Muscle of leg (tissue), 11 donors: Measurements from ENCODE around the gene MREG. TPM values are rescaled to one million over a fixed set of nuclear protein-coding genes. Genes with fewer than 3 reads are reported as not detected.
"Not testable (repeated sequence)": the region's sequence is repeated elsewhere in the genome, so short reads cannot be mapped to it uniquely, and the experiment has no call there.

Experiments
- DNase-seq: peaks from one replicate; pipeline ENCODE4 v3.0.0; 2013
- H3K27ac ChIP-seq: one replicate; pipeline ENCODE4 v1.5.1; 2013; ENCODE audit warnings: mild to moderate bottlenecking, low read length, control low read depth
- H3K27me3 ChIP-seq: one replicate; pipeline ENCODE4 v1.6.1; 2013; ENCODE audit warnings: low read length; ENCODE audit not compliant: control insufficient read depth, insufficient read depth
- H3K36me3 ChIP-seq: one replicate; pipeline ENCODE4 v1.6.1; 2013; ENCODE audit warnings: low read length; ENCODE audit not compliant: control insufficient read depth, insufficient read depth
- H3K4me1 ChIP-seq: one replicate; pipeline ENCODE4 v1.6.1; 2013; ENCODE audit warnings: low read length; ENCODE audit not compliant: control insufficient read depth, insufficient read depth
- H3K4me3 ChIP-seq: one replicate; pipeline ENCODE4 v1.5.1; 2013; ENCODE audit warnings: low read length, control low read depth
- H3K9me3 ChIP-seq: replicated peaks from 2 replicates; pipeline ENCODE4 v1.6.1; 2013; ENCODE audit warnings: low read depth, low read length; ENCODE audit not compliant: control insufficient read depth
- WGBS: methylation state at CpG from one replicate; pipeline ENCODE4 v1.1.5; 2013; ENCODE audit warnings: missing lambda C conversion rate; ENCODE audit not compliant: insufficient coverage; 5-methylcytosine and 5-hydroxymethylcytosine counted together
- polyA plus RNA-seq, 8 donors: library from polyadenylated mRNA; unstranded; fragments of 120-200 nt; gene quantifications; one replicate each; pipeline versions ENCODE4 v1.2.1 to v1.2.3, GENCODE V29; 2013; ENCODE audit warnings: inconsistent platforms in 1 of 8, low replicate concordance in 1 of 8; ENCODE audit not compliant: insufficient read length in 8 of 8, insufficient read depth in 1 of 8
- total RNA-seq: library from RNA; stranded (reverse); fragments of 120-200 nt; gene quantifications from one replicate; pipeline ENCODE4 v1.2.4, GENCODE V29; 2013

The MREG gene
- total and polyA plus RNA-seq, 9 donors, result 1.3 to 4.4 (median 2.1) TPM

DNA sequence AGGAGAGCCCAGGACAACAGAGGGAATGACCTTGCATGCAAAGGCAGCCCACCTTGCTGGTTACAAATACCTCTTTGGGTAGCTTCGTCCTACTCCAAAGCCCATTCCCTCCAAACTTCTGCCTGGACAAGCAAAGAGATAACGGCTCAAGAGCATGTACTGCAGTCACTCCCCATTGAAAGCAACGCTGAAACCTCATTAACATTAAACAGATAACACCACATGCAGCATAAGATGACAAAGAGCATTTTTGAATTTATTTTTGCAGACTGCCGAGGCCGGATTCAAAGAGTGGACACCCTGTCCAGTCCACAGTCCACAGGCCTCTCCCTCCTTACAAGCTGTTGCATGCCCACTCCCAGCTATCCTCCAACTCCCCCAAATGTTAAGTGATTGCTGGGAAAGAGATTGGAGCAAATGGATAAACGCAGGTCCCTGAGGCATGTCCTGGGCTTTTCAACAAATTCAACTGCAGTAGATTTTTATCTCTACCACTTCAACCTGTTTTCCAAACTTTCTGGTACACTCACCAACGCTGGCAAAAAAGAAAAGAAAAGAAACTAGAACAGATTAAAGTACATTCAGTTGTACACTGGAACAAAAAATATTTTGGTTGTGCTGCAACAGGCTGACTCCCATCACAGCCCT lies 40.1 kb downstream of the MREG start:
- H3K9me3 ChIP-seq, result no peaks in the 10 kb centered on the region
- WGBS, result 90% methylated on average over 3 of the region's 7 CpGs

GRCh38 chr2:215971671-215972070 lies 41.7 kb downstream of the MREG start:
- H3K4me3 ChIP-seq, result no peak overlapping the region
- no peaks in the 10 kb centered on the region for H3K36me3 ChIP-seq
- H3K27ac ChIP-seq, result no peak overlapping the region
- H3K4me1 ChIP-seq, result no peaks in the 10 kb centered on the region
- H3K9me3 ChIP-seq, result no peaks in the 10 kb centered on the region
- 86% methylated on average over 5 of the region's 5 CpGs for WGBS
- no peak for DNase-seq
- H3K27me3 ChIP-seq, result no peaks in the 10 kb centered on the region

More for the DNA sequence above, 40.1 kb downstream of the MREG start:
- DNase-seq, result no peak
- Histone ChIP-seq H3K4me1 (no peaks in the 10 kb centered on the region), H3K27me3 (no peaks in the 10 kb centered on the region), H3K4me3 (no peak overlapping the region), H3K36me3 (no peaks in the 10 kb centered on the region), H3K27ac (no peak overlapping the region)

- 100% methylated on average over 1 of the region's 4 CpGs for WGBS
- H3K27me3 ChIP-seq, H3K4me3 ChIP-seq, DNase-seq, H3K27ac ChIP-seq, H3K4me1 ChIP-seq, H3K9me3 ChIP-seq, H3K36me3 ChIP-seq: not testable (repeated sequence)
These were observed 42.5 kb downstream of the MREG start for GRCh38 chr2:215970894-215971293.

GRCh38 chr2:215970425-215970824 lies 42.9 kb downstream of the MREG start:
- Histone ChIP-seq H3K36me3 (no peaks in the 10 kb centered on the region), H3K27ac (no peak overlapping the region), H3K4me3 (no peak overlapping the region), H3K4me1 (no peaks in the 10 kb centered on the region), H3K27me3 (no peaks in the 10 kb centered on the region), H3K9me3 (no peaks in the 10 kb centered on the region)
- 100% methylated on average over 1 of the region's 5 CpGs for WGBS
- DNase-seq, result no peak

DNA sequence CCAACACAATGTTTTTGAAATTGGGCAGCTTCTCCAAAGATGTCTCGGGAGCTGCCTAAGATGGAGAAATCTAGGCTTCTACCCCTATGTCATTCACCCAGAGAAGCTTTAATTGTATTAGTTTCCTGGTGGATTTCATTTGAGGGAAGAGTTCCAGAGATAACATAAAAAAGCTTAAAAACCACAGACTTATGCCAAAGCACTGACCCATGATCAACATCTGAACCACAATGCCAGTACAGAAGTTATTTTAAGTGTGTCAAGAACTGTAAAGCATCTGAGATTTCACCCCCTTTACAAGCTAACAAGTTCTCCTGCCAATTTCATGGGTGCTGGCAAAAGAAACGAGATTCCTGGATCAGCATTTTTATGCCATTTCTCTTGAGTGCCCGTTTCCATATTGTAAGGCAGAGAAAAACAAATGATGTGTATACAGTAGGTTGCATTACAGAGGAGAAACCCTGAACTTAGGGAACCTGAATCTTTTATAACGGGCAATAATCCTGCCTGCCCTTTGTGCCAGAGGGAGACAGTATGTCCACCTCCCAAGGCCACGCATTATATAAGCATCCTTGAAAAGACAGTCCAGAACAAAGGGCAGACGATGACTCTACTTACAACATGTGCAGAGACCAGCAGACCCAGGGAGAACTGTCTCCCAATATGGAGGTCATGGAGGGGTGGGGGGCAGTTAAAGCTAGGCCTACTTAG lies 44.1 kb downstream of the MREG start:
- H3K4me3 ChIP-seq, result no peak overlapping the region
- 100% methylated on average over 1 of the region's 6 CpGs for WGBS

DNA sequence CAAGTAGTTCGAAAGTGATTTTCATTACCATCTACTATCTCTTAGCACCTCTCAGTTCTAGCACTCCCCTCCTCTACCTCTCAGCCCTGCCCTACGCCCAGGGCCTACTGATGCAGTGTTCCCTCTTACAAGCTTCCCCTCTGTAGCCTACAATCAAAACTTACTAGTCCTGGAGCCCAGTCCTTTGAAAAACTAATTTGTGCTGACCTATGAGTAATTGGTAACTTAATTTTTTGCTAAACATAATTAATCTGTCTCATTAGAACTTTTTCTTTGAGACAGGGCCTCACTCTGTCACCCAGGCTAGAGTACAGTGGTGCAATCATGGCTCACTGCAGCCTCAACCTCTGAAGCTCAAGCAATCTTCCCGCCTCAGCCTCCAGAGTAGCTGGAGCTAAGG lies 44.9 kb downstream of the MREG start:
- Histone ChIP-seq H3K27me3 (no peaks in the 10 kb centered on the region), H3K4me1 (no peaks in the 10 kb centered on the region), H3K9me3 (no peaks in the 10 kb centered on the region), H3K27ac (no peak overlapping the region), H3K4me3 (no peak overlapping the region), H3K36me3 (no peaks in the 10 kb centered on the region)
- DNase-seq, result no peak
- 100% methylated on average over 1 of the region's 3 CpGs for WGBS

More for the DNA sequence above, 44.1 kb downstream of the MREG start:
- Histone ChIP-seq H3K27me3 (no peaks in the 10 kb centered on the region), H3K9me3 (no peaks in the 10 kb centered on the region), H3K36me3 (no peaks in the 10 kb centered on the region), H3K4me1 (no peaks in the 10 kb centered on the region), H3K27ac (no peak overlapping the region)
- no peak for DNase-seq

DNA sequence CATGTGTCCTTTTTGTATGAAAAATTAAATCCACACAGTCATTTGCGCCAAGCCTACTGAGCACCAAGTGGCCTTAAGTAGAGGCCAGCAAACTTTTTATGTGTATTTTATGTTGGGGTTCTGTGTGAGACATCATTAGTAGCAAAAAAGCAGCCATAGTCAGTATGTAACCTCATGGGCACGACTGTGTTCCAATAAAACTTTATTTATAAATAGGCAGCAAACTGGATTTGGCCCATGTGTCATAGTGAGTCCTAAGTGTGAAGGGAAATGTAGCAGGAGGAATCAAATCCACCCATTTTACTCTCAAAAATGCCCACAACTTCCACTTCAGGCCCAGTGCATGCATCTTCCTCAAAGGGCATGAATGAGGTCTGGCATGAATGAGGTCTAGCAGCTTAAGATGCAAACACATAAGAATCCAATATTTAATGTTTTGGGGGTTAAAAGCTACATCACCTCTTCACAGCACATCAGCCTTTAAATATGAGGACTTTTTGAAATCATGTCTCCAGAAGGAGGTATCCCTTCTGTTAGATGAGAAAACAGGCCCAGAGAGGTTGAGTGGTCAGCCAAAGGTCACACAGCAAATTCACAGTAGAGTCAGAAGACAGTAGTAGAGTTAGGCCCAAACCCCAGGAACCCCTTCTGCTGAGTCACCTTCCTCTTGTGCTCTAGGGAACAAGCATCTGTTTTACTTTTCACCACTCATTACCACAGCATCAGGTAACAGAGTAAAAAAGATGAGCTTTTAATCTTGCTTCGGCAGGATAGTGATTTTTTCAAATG lies 45.6 kb downstream of the MREG start:
- WGBS, result no CpG with 5 or more reads among the region's 3 CpGs
- H3K27me3 ChIP-seq, result no peaks in the 10 kb centered on the region

DNA sequence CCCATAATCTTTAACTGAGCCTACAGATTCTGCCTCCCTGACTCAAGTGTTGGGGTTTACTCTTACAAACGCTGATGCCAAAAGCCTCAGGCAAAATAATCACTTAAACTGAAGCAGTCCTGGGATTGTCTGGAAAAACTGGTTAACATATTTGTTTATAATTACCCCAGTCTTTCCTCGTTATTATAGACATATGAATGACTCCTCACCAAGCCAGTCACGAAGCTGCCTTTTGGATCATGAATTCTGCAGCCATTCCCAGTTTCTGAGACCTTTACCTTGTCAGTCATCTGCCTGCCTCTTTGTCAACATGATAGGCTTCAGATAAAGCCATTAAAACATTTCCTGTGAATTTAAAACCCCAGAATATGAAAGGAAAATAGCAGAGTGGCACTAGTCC lies 46.4 kb downstream of the MREG start:
- Histone ChIP-seq H3K9me3 (no peaks in the 10 kb centered on the region), H3K4me1 (peaks cover 3% of the 10 kb centered on the region), H3K36me3 (no peaks in the 10 kb centered on the region), H3K27me3 (no peaks in the 10 kb centered on the region), H3K27ac (no peak overlapping the region), H3K4me3 (no peak overlapping the region)
- no peak for DNase-seq
- WGBS, result 67% methylated on average over 1 of the region's 3 CpGs

More for the DNA sequence above, 45.6 kb downstream of the MREG start:
- DNase-seq, result no peak
- H3K9me3 ChIP-seq, result no peaks in the 10 kb centered on the region
- no peaks in the 10 kb centered on the region for H3K36me3 ChIP-seq
- H3K27ac ChIP-seq, result no peak overlapping the region
- H3K4me1 ChIP-seq, result no peaks in the 10 kb centered on the region
- no peak overlapping the region for H3K4me3 ChIP-seq

DNA sequence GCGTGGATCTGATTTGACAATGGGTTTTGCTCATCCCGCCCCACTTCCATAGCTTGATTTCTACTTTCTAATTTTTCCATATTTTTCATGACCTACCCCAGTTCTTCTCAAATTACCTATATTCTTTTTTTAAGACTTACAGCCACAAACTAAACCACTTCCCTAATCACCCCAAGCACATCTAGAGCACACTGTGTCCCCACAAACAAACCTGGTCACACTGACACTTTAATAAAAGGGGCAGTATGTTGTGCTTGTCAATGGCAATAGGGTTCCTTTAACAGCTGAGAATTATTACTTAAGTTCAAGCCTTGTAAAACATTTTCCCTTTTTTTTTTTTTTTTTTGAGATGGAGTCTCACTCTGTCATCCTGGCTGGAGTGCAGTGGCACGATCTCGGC lies 47.1 kb downstream of the MREG start:
- no peaks in the 10 kb centered on the region for H3K9me3 ChIP-seq
- WGBS, result no CpG with 5 or more reads among the region's 4 CpGs

GRCh38 chr2:215965532-215966165 lies 47.7 kb downstream of the MREG start:
- no peaks in the 10 kb centered on the region for H3K27me3 ChIP-seq
- WGBS, result no CpG with 5 or more reads among the region's 1 CpG
- H3K27ac ChIP-seq, result no peak overlapping the region
- H3K4me3 ChIP-seq, result no peak overlapping the region
- H3K36me3 ChIP-seq, result no peaks in the 10 kb centered on the region
- no peaks in the 10 kb centered on the region for H3K9me3 ChIP-seq
- DNase-seq, result no peak
- peaks cover 3% of the 10 kb centered on the region for H3K4me1 ChIP-seq

More for the DNA sequence above, 47.1 kb downstream of the MREG start:
- H3K27me3 ChIP-seq, result no peaks in the 10 kb centered on the region
- no peaks in the 10 kb centered on the region for H3K36me3 ChIP-seq
- H3K4me3 ChIP-seq, result no peak overlapping the region
- peaks cover 3% of the 10 kb centered on the region for H3K4me1 ChIP-seq
- no peak for DNase-seq
- no peak overlapping the region for H3K27ac ChIP-seq
